Stromal cell of bone marrow (primary cell): ENCODE data around the gene PHF21A.
A peak's percentile ranks its signal among the peaks of the same experiment; 100 is the strongest.

Experiments used
- DNase-seq: peaks from one replicate; pipeline ENCODE4 v3.0.0-alpha.2; 2012; ENCODE audit warnings: low read depth

The PHF21A gene

GRCh38 chr11:45933846-45934579 lies 187.2 kb downstream of the PHF21A start:
- DNase-seq, result no peak

- DNase-seq, result peak; percentile 6
These were observed 188.0 kb downstream of the PHF21A start for GRCh38 chr11:45933131-45933831.

GRCh38 chr11:45932217-45932616 lies 189.0 kb downstream of the PHF21A start:
- DNase-seq, result no peak

GRCh38 chr11:45931739-45932138 lies 189.5 kb downstream of the PHF21A start:
- no peak for DNase-seq

- DNase-seq, result no peak
These were observed 190.2 kb downstream of the PHF21A start for GRCh38 chr11:45930951-45931570.

GRCh38 chr11:45930031-45930794 lies 191.0 kb downstream of the PHF21A start:
- DNase-seq, result no peak

GRCh38 chr11:45929486-45930030 lies 191.7 kb downstream of the PHF21A start:
- DNase-seq, result no peak

GRCh38 chr11:45928535-45929215 lies 192.6 kb downstream of the PHF21A start:
- DNase-seq, result no peak

GRCh38 chr11:45927684-45928413 lies 193.4 kb downstream of the PHF21A start:
- DNase-seq, result no peak

GRCh38 chr11:45927332-45927683 lies 193.9 kb downstream of the PHF21A start:
- no peak for DNase-seq

GRCh38 chr11:45926536-45927331 lies 194.5 kb downstream of the PHF21A start:
- no peak for DNase-seq

GRCh38 chr11:45926001-45926401 lies 195.3 kb downstream of the PHF21A start:
- DNase-seq, result no peak

GRCh38 chr11:45925550-45925949 lies 195.7 kb downstream of the PHF21A start:
- DNase-seq, result no peak

- no peak for DNase-seq
These were observed 196.3 kb downstream of the PHF21A start for GRCh38 chr11:45924927-45925326.

GRCh38 chr11:45924036-45924915 lies 197.0 kb downstream of the PHF21A start:
- DNase-seq, result no peak

- DNase-seq, result no peak
These were observed 198.7 kb downstream of the PHF21A start, which contains the start of gene LARGE2 for GRCh38 chr11:45922425-45923082. TSS of gene LARGE2 (plus strand) at chr11:45922656. CDS start at chr11:45922883, 227 bp downstream.

- DNase-seq, result no peak
These were observed 199.5 kb downstream of the PHF21A start for GRCh38 chr11:45921561-45922424.
